HG03460 (cell line): ENCODE results near the gene SLC25A11.

Experiments used
- ATAC-seq: cut with Tn5 transposase; IDR thresholded peaks from one replicate; pipeline ENCODE4 v1.9.1; 2021; ENCODE audit not compliant: unreplicated experiment

Gene SLC25A11

GRCh38 chr17:4896332-4897197 is 43.3 kb downstream of the SLC25A11 start:
- no peak for ATAC-seq

GRCh38 chr17:4895657-4896331 is 44.1 kb downstream of the SLC25A11 start:
- no peak for ATAC-seq

DNA sequence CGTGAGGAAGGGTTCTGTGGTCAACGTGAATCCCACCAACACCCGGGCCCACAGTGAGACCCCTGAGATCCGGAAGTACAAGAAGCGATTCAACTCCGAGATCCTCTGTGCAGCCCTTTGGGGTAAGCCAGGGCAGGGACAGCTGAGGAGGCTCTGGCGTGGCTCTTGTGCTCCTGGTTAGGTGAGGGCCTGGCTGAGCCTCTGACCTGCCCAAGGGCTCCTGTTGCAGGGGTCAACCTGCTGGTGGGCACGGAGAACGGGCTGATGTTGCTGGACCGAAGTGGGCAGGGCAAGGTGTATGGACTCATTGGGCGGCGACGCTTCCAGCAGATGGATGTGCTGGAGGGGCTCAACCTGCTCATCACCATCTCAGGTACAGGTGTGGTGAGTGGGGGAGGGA is 44.7 kb downstream of the SLC25A11 start:
- no peak for ATAC-seq

- no peak for ATAC-seq
Observed at GRCh38 chr17:4893721-4894560, 45.9 kb downstream of the SLC25A11 start.

DNA sequence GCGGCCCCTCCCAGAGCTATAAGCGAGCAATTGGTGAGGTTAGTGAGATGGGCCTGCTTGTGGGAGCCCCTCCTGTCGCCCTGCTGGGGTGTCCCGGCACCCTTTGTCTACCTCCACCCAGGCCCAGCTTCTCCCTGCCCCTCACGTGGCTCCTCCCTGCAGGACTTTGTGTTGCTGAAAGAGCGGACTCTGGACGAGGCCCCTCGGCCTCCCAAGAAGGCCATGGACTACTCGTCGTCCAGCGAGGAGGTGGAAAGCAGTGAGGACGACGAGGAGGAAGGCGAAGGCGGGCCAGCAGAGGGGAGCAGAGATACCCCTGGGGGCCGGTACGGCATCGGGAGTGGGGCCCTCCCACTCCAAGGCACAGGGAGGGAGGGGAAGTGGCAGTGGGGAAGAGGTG is 46.6 kb downstream of the SLC25A11 start:
- no peak for ATAC-seq

- ATAC-seq = no peak
Observed at GRCh38 chr17:4892499-4893221, 47.2 kb downstream of the SLC25A11 start.

DNA sequence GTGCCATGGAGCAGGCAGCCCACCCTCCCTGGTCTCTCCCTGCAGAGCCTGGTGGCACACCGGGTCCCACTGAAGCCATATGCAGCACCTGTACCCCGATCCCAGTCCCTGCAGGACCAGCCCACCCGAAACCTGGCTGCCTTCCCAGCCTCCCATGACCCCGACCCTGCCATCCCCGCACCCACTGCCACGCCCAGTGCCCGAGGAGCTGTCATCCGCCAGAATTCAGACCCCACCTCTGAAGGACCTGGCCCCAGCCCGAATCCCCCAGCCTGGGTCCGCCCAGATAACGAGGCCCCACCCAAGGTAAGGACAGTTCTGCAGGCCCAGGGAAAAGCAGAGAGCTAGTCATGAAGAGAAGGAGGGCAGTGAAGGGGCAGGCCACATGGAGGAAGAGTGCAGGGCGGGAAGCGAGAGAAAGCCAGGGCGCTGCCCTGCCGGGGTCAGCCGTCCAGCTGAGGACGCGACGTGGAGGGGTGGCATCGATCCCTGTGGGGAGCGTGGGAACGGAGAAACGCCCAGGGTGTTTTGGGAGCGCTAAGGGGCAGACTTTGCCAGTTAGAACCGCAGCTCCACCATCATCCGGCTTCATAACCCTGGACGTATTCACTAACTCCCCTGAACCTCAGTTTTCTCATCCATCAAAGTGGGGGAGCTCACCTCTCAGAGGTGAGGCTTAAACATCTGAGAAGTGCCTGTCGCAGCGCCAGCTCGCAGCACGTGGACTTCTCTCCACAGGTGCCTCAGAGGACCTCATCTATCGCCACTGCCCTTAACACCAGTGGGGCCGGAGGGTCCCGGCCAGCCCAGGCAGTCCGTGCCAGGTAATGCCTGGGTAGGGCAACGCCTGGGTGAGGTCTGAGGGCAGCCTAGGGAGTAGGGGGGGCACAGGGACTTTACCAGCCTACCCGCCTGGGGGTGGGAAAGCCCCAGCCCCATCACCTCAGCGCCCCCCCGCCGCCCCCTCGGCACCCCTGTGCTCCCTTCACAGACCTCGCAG is 48.1 kb downstream of the SLC25A11 start:
- ATAC-seq = no peak

DNA sequence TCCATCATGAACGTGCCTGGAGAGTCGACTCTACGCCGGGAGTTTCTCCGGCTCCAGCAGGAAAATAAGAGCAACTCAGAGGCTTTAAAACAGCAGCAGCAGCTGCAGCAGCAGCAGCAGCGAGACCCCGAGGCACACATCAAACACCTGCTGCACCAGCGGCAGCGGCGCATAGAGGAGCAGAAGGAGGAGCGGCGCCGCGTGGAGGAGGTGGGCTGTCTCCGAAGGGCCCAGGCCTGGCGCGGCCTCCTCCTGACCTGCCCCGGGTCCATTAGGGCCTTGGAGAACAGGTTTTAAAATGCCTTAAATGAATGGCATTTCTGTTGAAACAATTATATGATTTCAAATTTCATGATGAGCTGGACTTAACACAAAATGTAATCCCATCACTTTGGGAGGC is 52.3 kb downstream of the SLC25A11 start:
- ATAC-seq = no peak
